H1 (cell line): ENCODE data around the gene PRICKLE1. TPM values are rescaled to one million over a fixed set of nuclear protein-coding genes. Genes with fewer than 3 reads are reported as not detected.

Experiments
- ATF3 ChIP-seq: IDR thresholded peaks from 2 replicates; pipeline ENCODE4 v1.6.1; 2011; ENCODE audit warnings: low read depth, mild to moderate bottlenecking, low read length; ENCODE audit not compliant: insufficient read depth
- EGR1 ChIP-seq: IDR thresholded peaks from 2 replicates; pipeline ENCODE4 v1.6.1; 2011; ENCODE audit warnings: low read depth, low read length, borderline replicate concordance
- HDAC2 ChIP-seq, 2 experiments: fragments of 300-600 bp in 1 of 2; sonication (generic) in 1 of 2; IDR thresholded peaks; 2 replicates each; pipeline ENCODE4 v1.6.1; 2011 to 2012; ENCODE audit warnings: low read depth in 2 of 2, low read length in 2 of 2, mild to moderate bottlenecking in 2 of 2, moderate library complexity in 2 of 2, borderline replicate concordance in 1 of 2, inconsistent platforms in 1 of 2
- SIRT6 ChIP-seq: IDR thresholded peaks from one replicate; pipeline ENCODE4 v1.7.1; 2012; ENCODE audit warnings: low read length, inconsistent platforms
- polyA plus RNA-seq, 7 experiments: library from polyadenylated mRNA; depleted of rRNA in 3 of 7; stranded (reverse) in 5 of 7; unstranded in 2 of 7; fragments of >200 nt in 5 of 7; fragments of 200-250 nt in 2 of 7; gene quantifications; 1 replicate in 5 of 7; 2 replicates in 1 of 7; 4 replicates in 1 of 7; pipeline versions ENCODE4 v1.2.1 to v1.2.3, GENCODE V29; 2011 to 2013; ENCODE audit warnings: missing spikeins in 2 of 7, mixed read lengths in 2 of 7
- total RNA-seq: library from RNA; stranded (reverse); fragmentation: NEBNext Ultra II Directional; extraction: Animal tissue kit (Norgen Biotek cat#: 25700); gene quantifications from 2 replicates; pipeline ENCODE4 v1.2.1, GENCODE V29; 2021

PRICKLE1 gene
- total and polyA plus RNA-seq, 2 of the 8 experiments (the other 6 are each of a cell fraction or from before 2014, with no cell fraction given): 14.0 to 22.4 TPM

GRCh38 chr12:42447371-42447786 lies 142.2 kb downstream of the PRICKLE1 start (continued):
- no peak for TF ChIP-seq ATF3
- no peak for TF ChIP-seq HDAC2 (IDR thresholded peaks at IDR 0.05; ENCODE audit: borderline replicate concordance in 1 of 2, low read depth in 2 of 2, low read length in 2 of 2)
- TF ChIP-seq SIRT6: no peak
- TF ChIP-seq EGR1: no peak
- TF ChIP-seq, all 59 proteins: peak for 0
